Transverse colon (tissue), 4 donors: Measurements from ENCODE around the gene SHC4.

Experiments
- EP300 ChIP-seq: sonication (generic); formaldehyde crosslinking; IDR thresholded peaks from one replicate; pipeline ENCODE4 v1.6.1; 2017; ENCODE audit warnings: antibody characterized with exemption, low read depth
- POLR2A ChIP-seq: fragments of 450-650 bp; IDR thresholded peaks from one replicate; pipeline ENCODE4 v1.6.1; 2016; ENCODE audit warnings: antibody characterized with exemption, mild to moderate bottlenecking, moderate library complexity
- POLR2AphosphoS5 ChIP-seq, 3 donors: sonication (generic); formaldehyde crosslinking; IDR thresholded peaks; one replicate each; pipeline ENCODE4 v1.6.1; 2016; ENCODE audit warnings: antibody characterized with exemption in 3 of 3
- TF ChIP-seq, protein P1 (sequence below), 5 experiments: fragments of 200-600 bp in 3 of 5; fragments of 450-650 bp in 2 of 5; sonication (generic) in 3 of 5; IDR thresholded peaks; 1 replicate in 2 of 5; 2 replicates in 3 of 5; pipeline ENCODE4 v1.5.1; 2016 to 2017; ENCODE audit warnings: antibody characterized with exemption in 5 of 5, inconsistent platforms in 3 of 5, mild to moderate bottlenecking in 2 of 5, moderate library complexity in 1 of 5

DNA sequence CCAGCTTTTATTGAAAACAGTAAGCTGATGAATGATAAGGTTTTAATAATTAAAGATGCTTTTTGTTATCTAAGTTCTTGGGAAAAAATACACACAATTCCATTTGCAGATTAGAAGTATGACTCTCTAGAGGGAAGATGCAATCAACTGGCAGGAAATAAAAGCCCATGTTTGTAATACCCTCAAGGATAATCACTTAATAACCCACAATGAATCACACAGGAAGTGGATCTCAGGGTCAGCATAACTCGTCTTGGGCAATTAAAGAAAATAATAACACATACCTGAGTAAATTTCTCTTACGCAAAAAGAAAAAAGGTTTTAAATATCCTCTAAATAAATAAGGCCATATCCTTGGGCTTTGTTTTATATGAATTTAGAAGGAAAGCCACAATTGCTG, 95.2 kb downstream of the SHC4 start:
- TF ChIP-seq, protein P1, sequence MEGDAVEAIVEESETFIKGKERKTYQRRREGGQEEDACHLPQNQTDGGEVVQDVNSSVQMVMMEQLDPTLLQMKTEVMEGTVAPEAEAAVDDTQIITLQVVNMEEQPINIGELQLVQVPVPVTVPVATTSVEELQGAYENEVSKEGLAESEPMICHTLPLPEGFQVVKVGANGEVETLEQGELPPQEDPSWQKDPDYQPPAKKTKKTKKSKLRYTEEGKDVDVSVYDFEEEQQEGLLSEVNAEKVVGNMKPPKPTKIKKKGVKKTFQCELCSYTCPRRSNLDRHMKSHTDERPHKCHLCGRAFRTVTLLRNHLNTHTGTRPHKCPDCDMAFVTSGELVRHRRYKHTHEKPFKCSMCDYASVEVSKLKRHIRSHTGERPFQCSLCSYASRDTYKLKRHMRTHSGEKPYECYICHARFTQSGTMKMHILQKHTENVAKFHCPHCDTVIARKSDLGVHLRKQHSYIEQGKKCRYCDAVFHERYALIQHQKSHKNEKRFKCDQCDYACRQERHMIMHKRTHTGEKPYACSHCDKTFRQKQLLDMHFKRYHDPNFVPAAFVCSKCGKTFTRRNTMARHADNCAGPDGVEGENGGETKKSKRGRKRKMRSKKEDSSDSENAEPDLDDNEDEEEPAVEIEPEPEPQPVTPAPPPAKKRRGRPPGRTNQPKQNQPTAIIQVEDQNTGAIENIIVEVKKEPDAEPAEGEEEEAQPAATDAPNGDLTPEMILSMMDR (IDR thresholded peaks at IDR 0.05): no peak
- TF ChIP-seq EP300 (no peak), POLR2AphosphoS5 (IDR thresholded peaks at IDR 0.05) (no peak), POLR2A (no peak)
